GM10248 (cell line): ENCODE results near the gene LDLRAD4.

ENCODE experiments used
- CTCF ChIA-PET: fragments of 300-600 bp; sonication (Branson Sonifier 250); formaldehyde crosslinking; extraction: SDS; loops from one replicate; lab custom pipeline; 2021; ENCODE audit warnings: antibody characterized with exemption; lab: Yijun Ruan, JAX
- POLR2A ChIA-PET: fragments of 350-650 bp; sonication (Branson Sonifier 250); formaldehyde crosslinking; extraction: SDS; loops from one replicate; lab custom pipeline; 2020; ENCODE audit warnings: antibody characterized with exemption; lab: Yijun Ruan, JAX
- DNase-seq: peaks from one replicate; pipeline ENCODE4 v3.0.0; 2012; ENCODE audit errors: extremely low spot score
- TF ChIP-seq, protein P1 (sequence below): IDR thresholded peaks from 2 replicates; pipeline ENCODE4 v1.5.1; 2012; ENCODE audit warnings: mild to moderate bottlenecking, low read depth; ENCODE audit errors: extremely low read depth, missing control alignments, control extremely low read depth

LDLRAD4 gene

DNA sequence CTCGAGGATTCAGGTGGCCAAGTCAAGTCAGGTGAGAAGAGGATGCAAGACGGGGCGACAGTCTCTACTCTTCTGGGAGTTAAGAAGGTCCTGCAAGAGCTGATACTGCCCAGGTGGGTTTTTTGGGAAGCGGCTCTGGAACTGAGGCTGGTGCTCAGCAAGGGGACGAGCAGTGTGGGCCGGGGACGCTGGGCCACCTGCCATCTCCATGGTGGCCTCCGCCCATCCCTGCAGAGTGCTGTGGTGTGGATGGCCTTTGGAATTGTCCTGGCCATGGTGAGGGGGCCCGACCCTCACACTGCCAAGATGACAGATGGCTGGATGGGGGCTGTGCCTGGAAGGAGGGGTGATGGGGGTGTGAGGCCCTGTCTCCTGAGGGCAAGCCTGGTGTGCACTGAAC lies 34.2 kb upstream of the LDLRAD4 start:
- ChIA-PET POLR2A (no interaction called here), CTCF (no interaction called here)
- TF ChIP-seq, protein P1, sequence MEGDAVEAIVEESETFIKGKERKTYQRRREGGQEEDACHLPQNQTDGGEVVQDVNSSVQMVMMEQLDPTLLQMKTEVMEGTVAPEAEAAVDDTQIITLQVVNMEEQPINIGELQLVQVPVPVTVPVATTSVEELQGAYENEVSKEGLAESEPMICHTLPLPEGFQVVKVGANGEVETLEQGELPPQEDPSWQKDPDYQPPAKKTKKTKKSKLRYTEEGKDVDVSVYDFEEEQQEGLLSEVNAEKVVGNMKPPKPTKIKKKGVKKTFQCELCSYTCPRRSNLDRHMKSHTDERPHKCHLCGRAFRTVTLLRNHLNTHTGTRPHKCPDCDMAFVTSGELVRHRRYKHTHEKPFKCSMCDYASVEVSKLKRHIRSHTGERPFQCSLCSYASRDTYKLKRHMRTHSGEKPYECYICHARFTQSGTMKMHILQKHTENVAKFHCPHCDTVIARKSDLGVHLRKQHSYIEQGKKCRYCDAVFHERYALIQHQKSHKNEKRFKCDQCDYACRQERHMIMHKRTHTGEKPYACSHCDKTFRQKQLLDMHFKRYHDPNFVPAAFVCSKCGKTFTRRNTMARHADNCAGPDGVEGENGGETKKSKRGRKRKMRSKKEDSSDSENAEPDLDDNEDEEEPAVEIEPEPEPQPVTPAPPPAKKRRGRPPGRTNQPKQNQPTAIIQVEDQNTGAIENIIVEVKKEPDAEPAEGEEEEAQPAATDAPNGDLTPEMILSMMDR: no peak
- no peak for DNase-seq

DNA sequence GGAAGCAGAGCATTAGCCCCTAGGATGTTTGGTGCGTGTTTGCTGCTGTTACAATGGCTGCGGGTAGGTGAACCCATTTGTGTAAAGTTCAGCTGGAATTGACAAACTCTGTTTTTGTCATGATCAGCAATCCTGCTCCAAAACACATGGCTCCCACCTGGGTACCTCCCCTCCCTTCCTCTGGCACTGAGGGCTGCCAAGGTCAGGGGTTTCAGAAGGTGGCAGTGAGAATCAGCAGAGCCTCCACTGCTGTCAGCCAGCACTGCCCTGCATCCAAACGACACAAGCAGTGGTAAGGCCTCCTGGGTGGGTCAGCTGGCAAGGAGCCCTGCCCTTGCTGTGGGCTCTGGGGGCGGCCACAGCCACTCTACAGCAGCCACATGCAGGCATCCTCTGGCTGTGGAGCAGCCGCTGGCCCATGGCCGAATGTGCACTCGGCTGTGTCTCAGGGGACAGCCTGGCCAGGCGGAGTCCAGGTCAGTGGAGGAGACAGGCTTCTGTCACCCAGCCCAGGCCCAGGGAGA lies 32.8 kb upstream of the LDLRAD4 start:
- no peak for DNase-seq
- POLR2A ChIA-PET: no interaction called here
- CTCF ChIA-PET: no interaction called here
- TF ChIP-seq, protein P1: no peak

DNA sequence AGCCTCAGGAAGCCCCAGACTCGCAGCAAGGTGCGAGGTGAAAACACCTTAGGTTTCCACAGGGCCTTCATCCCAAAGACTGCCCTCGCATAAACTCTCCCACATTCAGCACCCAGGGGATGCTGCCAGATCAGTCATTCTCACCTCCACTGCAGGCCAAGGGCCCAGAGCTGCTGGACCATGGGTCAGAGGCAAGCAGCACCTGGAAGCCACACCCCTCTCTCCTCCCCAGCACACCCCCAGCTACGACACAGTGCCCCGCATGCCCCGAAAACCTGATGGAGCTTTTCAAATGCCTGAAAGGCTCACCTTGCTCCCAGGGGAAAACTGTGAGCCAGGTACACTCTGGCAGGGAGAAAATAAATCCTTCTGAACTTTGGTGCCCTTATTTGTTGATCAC lies 31.9 kb upstream of the LDLRAD4 start:
- TF ChIP-seq, protein P1: no peak
- ChIA-PET POLR2A (no interaction called here), CTCF (interaction anchor here (0.8 kb wide), 1 partner anchor 27 kb away, joined by 3 read pairs; no protein-coding TSS in a partner anchor)
- DNase-seq: no peak

DNA sequence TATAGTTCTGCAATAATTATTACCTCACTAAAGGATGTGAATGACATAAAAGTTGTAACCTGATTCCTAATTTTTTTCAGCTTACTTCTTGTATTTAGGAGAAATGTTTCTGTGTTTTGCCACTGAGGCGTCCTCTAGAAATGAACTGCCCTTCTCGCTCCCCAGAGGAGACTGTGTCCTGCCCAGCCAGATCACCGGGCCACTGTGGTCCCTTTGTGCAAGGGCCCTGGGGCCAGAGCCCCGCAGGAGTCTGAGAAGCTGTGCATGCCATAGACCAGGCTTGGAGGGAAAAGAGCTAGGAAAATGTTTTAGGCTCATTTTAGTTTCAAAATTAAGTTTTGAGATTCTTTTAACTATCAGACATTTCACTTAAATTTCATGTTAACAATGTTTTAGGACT lies 31.1 kb upstream of the LDLRAD4 start:
- CTCF ChIA-PET: interaction anchor here (0.8 to 1.2 kb wide), 3 partner anchors 28 to 356 kb away, joined by 3 to 4 read pairs (median 3); no protein-coding TSS in a partner anchor

DNA sequence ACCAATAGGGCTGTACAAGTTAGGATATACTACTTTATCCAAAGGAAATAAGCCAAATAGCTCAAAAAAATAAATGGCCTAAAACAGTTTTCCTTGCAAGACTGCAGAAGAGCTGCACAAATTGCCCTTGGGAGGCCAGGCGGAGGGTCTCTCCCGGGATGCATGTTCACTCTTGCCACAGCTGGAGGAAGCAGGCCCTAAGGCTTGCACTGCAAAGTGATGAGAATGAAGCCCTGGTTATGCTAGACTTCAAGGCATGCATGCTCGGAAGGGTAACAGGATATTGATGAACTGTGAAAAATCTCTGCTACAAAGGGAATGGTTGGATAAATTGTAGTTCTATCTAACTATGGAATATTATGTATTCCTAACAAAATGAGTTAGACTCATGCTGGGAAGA lies 27.5 kb upstream of the LDLRAD4 start:
- TF ChIP-seq, protein P1: no peak
- POLR2A ChIA-PET: no interaction called here
- CTCF ChIA-PET: interaction anchor here (1.0 kb wide), 1 partner anchor 8 kb away, joined by 3 read pairs; no protein-coding TSS in a partner anchor

More for the DNA sequence above, 31.1 kb upstream of the LDLRAD4 start:
- POLR2A ChIA-PET: no interaction called here
- DNase-seq: no peak
- TF ChIP-seq, protein P1: no peak

DNA sequence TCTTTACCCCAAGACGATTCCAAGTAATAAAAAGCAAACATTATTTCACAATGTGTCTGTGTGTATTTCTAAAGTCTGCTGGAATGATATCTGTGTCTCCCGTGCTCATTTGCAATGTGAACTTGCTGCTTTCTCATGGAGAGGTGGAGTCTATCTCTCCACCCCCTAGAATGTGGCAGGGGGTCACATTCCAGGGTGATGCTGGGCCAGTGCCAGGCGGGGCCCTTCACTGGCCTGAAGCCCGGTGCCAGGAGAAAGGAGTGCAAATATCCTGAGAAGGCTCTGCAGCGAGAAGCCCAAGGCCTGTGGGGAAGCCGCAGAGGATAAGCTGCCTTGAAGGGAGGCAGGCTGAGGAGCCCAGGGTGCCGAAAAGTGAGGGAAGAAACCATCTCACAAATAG lies 26.8 kb upstream of the LDLRAD4 start:
- CTCF ChIA-PET: no interaction called here
- DNase-seq: no peak
- TF ChIP-seq, protein P1: no peak
- POLR2A ChIA-PET: no interaction called here

More for the DNA sequence above, 27.5 kb upstream of the LDLRAD4 start:
- DNase-seq: no peak
